Sigmoid colon (tissue), 7 donors: ENCODE measurements around the gene RASA4B. TPM values are rescaled to one million over a fixed set of nuclear protein-coding genes. Genes with fewer than 3 reads are reported as not detected.

ENCODE experiments used
- DNase-seq: peaks from one replicate; pipeline ENCODE4 v3.0.0-alpha.2; 2019
- H3K27ac ChIP-seq, 4 donors: fragments of 200-600 bp; sonication (generic); one replicate each; pipeline ENCODE4 v1.5.1; 2016 to 2019; ENCODE audit warnings: mild to moderate bottlenecking in 1 of 4
- H3K27me3 ChIP-seq, 3 donors: fragments of 200-600 bp; sonication (generic); one replicate each; pipeline ENCODE4 v1.5.1; 2019; ENCODE audit warnings: mild to moderate bottlenecking in 1 of 3
- H3K36me3 ChIP-seq, 4 donors: fragments of 200-600 bp; sonication (generic); one replicate each; pipeline ENCODE4 v1.5.1; 2016 to 2019
- H3K4me1 ChIP-seq, 4 donors: fragments of 200-600 bp; sonication (generic); one replicate each; pipeline ENCODE4 v1.5.1; 2017 to 2019
- H3K4me3 ChIP-seq, 4 donors: fragments of 200-600 bp; sonication (generic); one replicate each; pipeline ENCODE4 v1.5.1; 2017 to 2019; ENCODE audit warnings: mild to moderate bottlenecking in 2 of 4, moderate library complexity in 1 of 4
- H3K9me3 ChIP-seq, 4 donors: fragments of 200-600 bp in 3 of 4; sonication (generic) in 3 of 4; one replicate each; pipeline versions ENCODE4 v1.5.1 to v1.6.1; 2013 to 2019
- CTCF ChIP-seq, 4 experiments: fragments of 450-650 bp in 3 of 4; fragments of 200-600 bp in 1 of 4; IDR thresholded peaks; one replicate each; pipeline ENCODE4 v1.5.1; 2016 to 2019; ENCODE audit warnings: antibody characterized with exemption in 4 of 4, mild to moderate bottlenecking in 3 of 4, moderate library complexity in 2 of 4
- EP300 ChIP-seq, 4 donors: sonication (generic); formaldehyde crosslinking; IDR thresholded peaks; one replicate each; pipeline ENCODE4 v1.6.1; 2017; ENCODE audit warnings: antibody characterized with exemption in 4 of 4
- POLR2A ChIP-seq, 2 donors: fragments of 450-650 bp; IDR thresholded peaks; one replicate each; pipeline ENCODE4 v1.6.1; 2016; ENCODE audit warnings: antibody characterized with exemption in 2 of 2, mild to moderate bottlenecking in 2 of 2, moderate library complexity in 2 of 2
- POLR2AphosphoS5 ChIP-seq, 4 donors: sonication (generic); formaldehyde crosslinking; IDR thresholded peaks; one replicate each; pipeline ENCODE4 v1.6.1; 2017; ENCODE audit warnings: antibody characterized with exemption in 4 of 4
- WGBS, 2 donors: extraction: QIAGEN DNeasy Blood & Tissue Kit; methylation state at CpG; one replicate each; pipeline ENCODE4 v1.1.7; 2013; 5-methylcytosine and 5-hydroxymethylcytosine counted together
- intact Hi-C: fragments of 100-400 bp; cut with DNase I; formaldehyde crosslinking; loops from one replicate; pipeline ENCODE4 v1.15.1; 2023
- polyA plus RNA-seq, 3 donors: library from polyadenylated mRNA; stranded (reverse); fragments of 200-250 nt; gene quantifications; one replicate each; pipeline ENCODE4 v1.2.3, GENCODE V29; 2013
- total RNA-seq, 4 donors: library from RNA; depleted of rRNA; stranded (reverse); fragments of >200 nt; gene quantifications; one replicate each; pipeline ENCODE4 v1.1.0, GENCODE V29; 2016
- donor health status: healthy with polysubstance abuse.
- donor health status: Bipolar disorder and iron deficiency.
- donor health status: healthy.

The RASA4B gene
- total and polyA plus RNA-seq, 7 donors, result 2.5 to 39.1 (median 16.6) TPM

- intact Hi-C loops, result no loop called here
- H3K27ac ChIP-seq, result no peak overlapping the region
- no peaks in the 10 kb centered on the region for H3K4me1 ChIP-seq
- DNase-seq, result no peak
- H3K36me3 ChIP-seq, result peaks cover 4 to 23% (median 16%) of the 10 kb centered on the region in 4 donors
- H3K27me3 ChIP-seq, result no peaks in the 10 kb centered on the region
- 88 to 89% methylated on average over 6 of the region's 6 CpGs for WGBS, 2 donors
- H3K9me3 ChIP-seq, result no peaks in the 10 kb centered on the region
- no peak for TF ChIP-seq EP300 (IDR thresholded peaks at IDR 0.05)
- TF ChIP-seq POLR2AphosphoS5 (IDR thresholded peaks at IDR 0.05), result no peak
- no peak overlapping the region for H3K4me3 ChIP-seq
Measured at GRCh38 chr7:102452451-102452850, 65.1 kb downstream of the RASA4B start.

- peaks cover 0 to 23% (median 12%) of the 10 kb centered on the region in 4 donors for H3K36me3 ChIP-seq
- no peak for TF ChIP-seq CTCF (IDR thresholded peaks at IDR 0.05)
- no peak for TF ChIP-seq EP300 (IDR thresholded peaks at IDR 0.05)
- TF ChIP-seq POLR2A (IDR thresholded peaks at IDR 0.05), result no peak
- TF ChIP-seq POLR2AphosphoS5 (IDR thresholded peaks at IDR 0.05), result no peak
- no peak overlapping the region for H3K4me3 ChIP-seq
- WGBS, 2 donors, result 39 to 62% methylated on average over 23 of the region's 23 CpGs
- no peaks in the 10 kb centered on the region for H3K9me3 ChIP-seq
- no peaks in the 10 kb centered on the region for H3K27me3 ChIP-seq
- DNase-seq, result no peak
- no peaks in the 10 kb centered on the region for H3K4me1 ChIP-seq
- intact Hi-C loops, result no loop called here
- no peak overlapping the region for H3K27ac ChIP-seq
Measured at GRCh38 chr7:102451371-102452054, 66.1 kb downstream of the RASA4B start.

GRCh38 chr7:102450242-102450641, 67.3 kb downstream of the RASA4B start:
- Histone ChIP-seq H3K9me3 (no peaks in the 10 kb centered on the region), H3K27ac (no peak overlapping the region), H3K4me1 (no peaks in the 10 kb centered on the region), H3K4me3 (no peak overlapping the region), H3K27me3 (no peaks in the 10 kb centered on the region), H3K36me3 (peaks cover 0 to 13% (median 6%) of the 10 kb centered on the region in 4 donors)
- DNase-seq, result no peak
- intact Hi-C loops, result no loop called here
- 61 to 71% methylated on average over 6 of the region's 6 CpGs for WGBS, 2 donors
- TF ChIP-seq EP300 (IDR thresholded peaks at IDR 0.05), result no peak
- no peak for TF ChIP-seq CTCF (IDR thresholded peaks at IDR 0.05)
- TF ChIP-seq POLR2AphosphoS5 (IDR thresholded peaks at IDR 0.05), result no peak
- no peak for TF ChIP-seq POLR2A (IDR thresholded peaks at IDR 0.05)

- WGBS, 2 donors, result 75 to 94% methylated on average over 15 of the region's 15 CpGs
- TF ChIP-seq EP300 (IDR thresholded peaks at IDR 0.05), result no peak
- no peak for TF ChIP-seq CTCF (IDR thresholded peaks at IDR 0.05)
- TF ChIP-seq POLR2AphosphoS5 (IDR thresholded peaks at IDR 0.05), result no peak
- no peak for TF ChIP-seq POLR2A (IDR thresholded peaks at IDR 0.05)
- no peak for DNase-seq
- H3K27me3 ChIP-seq, result no peaks in the 10 kb centered on the region
- no peak overlapping the region for H3K4me3 ChIP-seq
- no peak overlapping the region for H3K27ac ChIP-seq
- no peaks in the 10 kb centered on the region for H3K9me3 ChIP-seq
- intact Hi-C loops, result no loop called here
- H3K4me1 ChIP-seq, result no peaks in the 10 kb centered on the region
- peaks cover 0 to 13% (median 6%) of the 10 kb centered on the region in 4 donors for H3K36me3 ChIP-seq
Measured at GRCh38 chr7:102449136-102449535, 68.4 kb downstream of the RASA4B start.

GRCh38 chr7:102447311-102447710, 70.3 kb downstream of the RASA4B start:
- H3K36me3 ChIP-seq, result peaks cover 0 to 13% (median 6%) of the 10 kb centered on the region in 4 donors
- H3K4me3 ChIP-seq, result no peak overlapping the region
- no peaks in the 10 kb centered on the region for H3K4me1 ChIP-seq
- 89 to 93% methylated on average over 14 of the region's 14 CpGs for WGBS, 2 donors
- H3K27ac ChIP-seq, result no peak overlapping the region
- no peaks in the 10 kb centered on the region for H3K27me3 ChIP-seq
- intact Hi-C loops, result no loop called here
- no peaks in the 10 kb centered on the region for H3K9me3 ChIP-seq
- TF ChIP-seq POLR2AphosphoS5 (IDR thresholded peaks at IDR 0.05) (no peak), POLR2A (IDR thresholded peaks at IDR 0.05) (no peak), EP300 (IDR thresholded peaks at IDR 0.05) (no peak), CTCF (IDR thresholded peaks at IDR 0.05) (no peak)
- no peak for DNase-seq
